Mesodermal cell (in vitro differentiated cells): Measurements from ENCODE around the gene SPAAR.
"Not testable (repeated sequence)": the region's sequence is repeated elsewhere in the genome, so short reads cannot be mapped to it uniquely, and the experiment has no call there.

ENCODE experiments used
- H3K27ac ChIP-seq: 2 replicates; pipeline ENCODE4 v1.7.0; 2013; ENCODE audit warnings: mild to moderate bottlenecking, low read depth, low read length, moderate library complexity; ENCODE audit not compliant: severe bottlenecking
- H3K36me3 ChIP-seq: 2 replicates; pipeline ENCODE4 v1.7.1; 2013; ENCODE audit warnings: mild to moderate bottlenecking, low read length, moderate library complexity; ENCODE audit not compliant: control insufficient read depth, insufficient read depth
- H3K4me1 ChIP-seq: one replicate; pipeline ENCODE4 v1.7.1; 2013; ENCODE audit warnings: mild to moderate bottlenecking, low read length; ENCODE audit not compliant: insufficient read depth, control insufficient read depth, poor library complexity, severe bottlenecking
- H3K4me3 ChIP-seq: 2 replicates; pipeline ENCODE4 v1.7.0; 2013; ENCODE audit warnings: low read length, control low read depth, mild to moderate bottlenecking; ENCODE audit not compliant: insufficient read depth, poor library complexity, severe bottlenecking; ENCODE audit errors: extremely low read depth
- H3K9me3 ChIP-seq: 2 replicates; pipeline ENCODE4 v1.7.1; 2013; ENCODE audit warnings: mild to moderate bottlenecking, low read length, moderate library complexity; ENCODE audit not compliant: control insufficient read depth
- WGBS, 2 experiments: methylation state at CpG; one replicate each; pipeline ENCODE4 v1.1.5; 2013; ENCODE audit warnings: missing lambda C conversion rate in 2 of 2; ENCODE audit not compliant: insufficient coverage in 2 of 2; 5-methylcytosine and 5-hydroxymethylcytosine counted together

The SPAAR gene

DNA sequence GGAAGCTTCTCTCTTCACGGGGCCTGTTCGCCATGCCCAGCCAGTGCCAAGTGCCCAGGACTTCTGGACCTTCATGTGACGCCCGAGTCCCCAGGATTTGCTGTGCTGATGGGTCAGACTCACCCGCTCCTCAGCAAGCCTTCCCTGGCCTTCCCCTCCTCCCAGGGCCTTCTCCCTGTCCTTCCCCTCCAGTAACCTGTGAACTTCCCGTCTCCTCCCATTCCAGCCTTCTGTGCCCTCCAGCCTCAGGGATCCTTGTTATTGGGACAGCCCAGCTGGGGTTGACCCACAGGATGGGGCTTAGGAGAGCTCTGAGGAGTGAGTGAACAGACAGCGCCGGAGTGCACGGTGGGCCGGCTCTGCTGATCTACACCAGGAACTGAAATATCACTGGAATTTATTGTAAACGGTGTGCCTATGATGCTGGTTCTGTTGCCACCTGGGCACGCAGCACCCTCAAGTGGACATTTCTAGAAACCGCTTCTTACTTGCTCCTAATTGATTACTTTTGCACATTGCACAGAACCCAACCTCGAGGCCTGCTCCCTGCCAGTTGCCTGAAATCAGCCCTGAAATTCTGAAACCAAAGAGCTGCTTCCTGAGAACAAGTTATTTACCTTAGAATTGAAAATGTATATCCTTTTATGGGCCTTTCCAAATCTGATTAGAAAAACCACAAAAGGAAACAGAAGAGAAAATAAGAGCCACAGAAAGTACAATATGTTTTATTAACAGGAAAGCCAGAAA lies 1.5 kb downstream of the SPAAR start:
- Histone ChIP-seq H3K36me3 (no peaks in the 10 kb centered on the region), H3K4me3 (no peak overlapping the region), H3K27ac (no peak overlapping the region), H3K4me1 (peaks cover 53% of the 10 kb centered on the region), H3K9me3 (no peaks in the 10 kb centered on the region)
- 81 to 88% methylated on average over 11 to 13 of the region's 14 CpGs for WGBS, 2 experiments

GRCh38 chr9:35911690-35912089 lies 2.4 kb downstream of the SPAAR start:
- 89 to 90% methylated on average over 5 to 10 of the region's 10 CpGs for WGBS, 2 experiments
- Histone ChIP-seq H3K36me3 (no peaks in the 10 kb centered on the region), H3K4me3 (no peak overlapping the region), H3K27ac (no peak overlapping the region), H3K4me1 (peaks cover 45% of the 10 kb centered on the region), H3K9me3 (no peaks in the 10 kb centered on the region)

- Histone ChIP-seq H3K9me3 (no peaks in the 10 kb centered on the region), H3K27ac (no peak overlapping the region), H3K4me1 (peaks cover 35% of the 10 kb centered on the region), H3K36me3 (no peaks in the 10 kb centered on the region), H3K4me3 (no peak overlapping the region)
- WGBS, 2 experiments = 83 to 91% methylated on average over 4 to 10 of the region's 10 CpGs
Observed at GRCh38 chr9:35912791-35913400, 3.6 kb downstream of the SPAAR start.

- peaks cover 31% of the 10 kb centered on the region for H3K4me1 ChIP-seq
- H3K36me3 ChIP-seq, H3K4me3 ChIP-seq, H3K27ac ChIP-seq, H3K9me3 ChIP-seq: not testable (repeated sequence)
Observed at GRCh38 chr9:35913429-35913828, 4.1 kb downstream of the SPAAR start.

DNA sequence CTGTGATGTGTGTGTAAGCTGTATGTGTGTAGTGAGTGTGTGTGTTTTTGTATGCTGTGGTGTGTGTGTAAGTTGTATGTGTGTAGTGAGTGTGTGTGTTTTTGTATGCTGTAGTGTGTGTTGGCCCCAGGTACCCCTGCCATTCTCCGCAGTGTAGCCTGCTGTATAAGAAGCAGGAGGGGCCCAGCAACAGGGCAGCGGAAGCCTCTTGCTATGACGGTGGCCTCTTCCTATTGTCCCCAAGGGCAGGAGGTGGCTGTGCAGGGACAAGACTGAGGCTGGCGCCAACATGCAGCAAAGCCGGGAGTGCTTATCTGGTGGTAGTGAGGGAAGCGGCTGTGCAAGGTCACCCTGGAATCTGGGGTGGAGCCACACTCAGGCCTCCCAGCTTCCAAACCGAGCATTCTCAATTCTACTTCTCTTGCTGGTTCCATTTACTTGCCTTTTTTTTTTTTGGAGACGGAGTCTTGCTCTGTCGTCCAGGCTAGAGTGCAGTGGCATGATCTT lies 5.1 kb downstream of the SPAAR start:
- Histone ChIP-seq H3K4me3 (no peak overlapping the region), H3K36me3 (no peaks in the 10 kb centered on the region), H3K4me1 (peaks cover 21% of the 10 kb centered on the region), H3K9me3 (no peaks in the 10 kb centered on the region), H3K27ac (no peak overlapping the region)
- 73 to 74% methylated on average over 8 of the region's 9 CpGs for WGBS, 2 experiments

GRCh38 chr9:35915681-35916294 lies 6.5 kb downstream of the SPAAR start:
- WGBS, 2 experiments = 79 to 87% methylated on average over 12 to 16 of the region's 16 CpGs
- Histone ChIP-seq H3K27ac (no peak overlapping the region), H3K4me1 (peaks cover 7% of the 10 kb centered on the region), H3K36me3 (no peaks in the 10 kb centered on the region), H3K9me3 (no peaks in the 10 kb centered on the region), H3K4me3 (no peak overlapping the region)

GRCh38 chr9:35917261-35917660 lies 8.0 kb downstream of the SPAAR start:
- no peak overlapping the region for H3K4me3 ChIP-seq
- no peak overlapping the region for H3K27ac ChIP-seq
- no peaks in the 10 kb centered on the region for H3K9me3 ChIP-seq
- H3K36me3 ChIP-seq = no peaks in the 10 kb centered on the region
- peaks cover 3% of the 10 kb centered on the region for H3K4me1 ChIP-seq
- 63 to 91% methylated on average over 1 to 3 of the region's 4 CpGs for WGBS, 2 experiments

GRCh38 chr9:35918780-35919179 lies 9.5 kb downstream of the SPAAR start:
- H3K4me3 ChIP-seq = no peak overlapping the region
- H3K27ac ChIP-seq = no peak overlapping the region
- H3K9me3 ChIP-seq = no peaks in the 10 kb centered on the region
- WGBS, 2 experiments = 100% methylated on average over 1 of the region's 3 CpGs
- peaks cover 4% of the 10 kb centered on the region for H3K4me1 ChIP-seq
- no peaks in the 10 kb centered on the region for H3K36me3 ChIP-seq

DNA sequence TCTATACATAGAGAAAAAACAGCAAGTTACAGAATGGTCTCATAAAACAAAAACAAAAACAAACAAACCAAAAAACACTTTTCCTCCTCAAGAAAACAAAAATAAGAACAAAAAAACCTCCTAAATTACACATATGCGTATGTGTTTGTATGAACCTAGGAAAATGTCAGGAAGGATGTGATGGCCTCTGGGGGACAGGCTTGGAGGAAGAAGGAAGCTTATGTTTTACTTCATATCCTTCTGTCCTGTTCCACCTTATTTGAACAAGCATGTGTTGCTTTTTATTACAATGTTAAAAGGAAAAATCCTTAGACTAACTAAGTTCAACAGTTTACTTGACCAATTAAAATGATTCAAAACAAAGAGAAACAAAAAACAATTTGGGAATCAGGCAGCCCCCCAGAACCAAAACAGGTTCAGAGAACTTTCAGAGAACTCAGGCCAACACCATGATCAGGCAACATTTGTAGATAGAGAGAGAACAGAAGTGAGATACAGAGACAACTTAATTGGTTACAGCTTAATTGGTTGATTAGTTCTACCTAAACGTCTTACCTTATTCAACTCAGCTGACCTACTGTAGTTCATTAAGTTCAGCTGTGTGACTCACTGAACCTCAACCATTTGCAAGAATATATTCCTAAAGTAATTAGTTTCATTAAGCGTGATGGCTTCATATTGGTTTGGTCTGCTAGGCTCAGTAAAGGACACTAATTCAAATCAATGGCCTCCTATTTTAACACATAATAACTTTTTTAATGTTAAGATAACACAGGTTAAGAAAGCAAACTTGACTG lies 10.1 kb downstream of the SPAAR start:
- WGBS, 2 experiments = 100% methylated on average over 1 of the region's 3 CpGs; no CpG with 5 or more reads in 1 of the 2 experiments
- H3K4me1 ChIP-seq = peaks cover 8% of the 10 kb centered on the region
- no peaks in the 10 kb centered on the region for H3K36me3 ChIP-seq
- no peak overlapping the region for H3K27ac ChIP-seq
- no peak overlapping the region for H3K4me3 ChIP-seq
- H3K9me3 ChIP-seq = no peaks in the 10 kb centered on the region

DNA sequence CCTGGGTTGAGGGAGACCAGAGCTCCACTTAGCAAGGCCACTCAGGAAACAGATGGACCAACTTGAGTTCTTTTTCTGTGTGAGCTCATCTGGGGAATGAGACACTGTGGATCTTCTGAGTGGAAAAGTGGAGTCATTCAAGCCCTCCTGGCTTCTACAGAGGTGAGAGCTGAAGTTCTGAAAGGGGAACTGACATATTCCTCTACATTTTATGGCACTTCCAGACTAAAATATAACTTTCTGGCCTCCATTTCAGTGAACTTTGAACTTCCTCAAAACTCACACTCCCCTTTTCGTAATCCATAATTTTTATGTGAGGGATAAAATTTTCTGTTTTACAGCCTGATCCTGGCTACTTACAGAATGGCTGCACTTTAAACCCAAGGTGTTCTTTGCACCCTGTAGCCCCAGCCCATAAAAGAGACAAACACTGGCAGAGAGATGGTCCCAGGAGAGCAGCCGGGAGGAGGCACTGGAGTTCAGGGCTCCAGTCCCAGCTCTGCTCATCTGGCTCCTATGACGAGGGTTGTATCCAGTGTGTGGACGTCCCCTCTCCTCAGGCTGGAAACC lies 10.8 kb downstream of the SPAAR start:
- H3K9me3 ChIP-seq = no peaks in the 10 kb centered on the region
- no peak overlapping the region for H3K27ac ChIP-seq
- no peaks in the 10 kb centered on the region for H3K36me3 ChIP-seq
- peaks cover 8% of the 10 kb centered on the region for H3K4me1 ChIP-seq
- no peak overlapping the region for H3K4me3 ChIP-seq
- WGBS, 2 experiments = 94 to 97% methylated on average over 3 of the region's 4 CpGs
